ENCODE results near the gene CSGALNACT2. TPM values are rescaled to one million over a fixed set of nuclear protein-coding genes. Genes with fewer than 3 reads are reported as not detected.

CSGALNACT2 gene
- total and polyA plus RNA-seq, 8 donors = 2.3 to 8.6 (median 4.9) TPM

- FAIRE-seq (no peak), DNase-seq (no peak), ATAC-seq (no peak)
- Histone ChIP-seq H3K27ac (no peak overlapping the region), H3K4me1 (no peaks in the 10 kb centered on the region), H3K4me3 (no peak overlapping the region), H3K27me3 (no peaks in the 10 kb centered on the region), H3K9me3 (no peaks in the 10 kb centered on the region), H3K36me3 (no peaks in the 10 kb centered on the region)
- TF ChIP-seq CTCF (IDR thresholded peaks at IDR 0.05) = no peak
- intact Hi-C loops (cut with DNase I) = no loop called here
- WGBS, 2 donors = 73 to 83% methylated on average over 9 of the region's 9 CpGs
Observed at GRCh38 chr10:43192884-43193283, 54.6 kb downstream of the CSGALNACT2 start.

GRCh38 chr10:43193496-43194080 lies 55.3 kb downstream of the CSGALNACT2 start:
- Histone ChIP-seq H3K9me3 (no peaks in the 10 kb centered on the region), H3K27ac (no peak overlapping the region), H3K4me1 (no peaks in the 10 kb centered on the region), H3K27me3 (no peaks in the 10 kb centered on the region), H3K4me3 (no peak overlapping the region), H3K36me3 (no peaks in the 10 kb centered on the region)
- FAIRE-seq (no peak), DNase-seq (no peak), ATAC-seq (no peak)
- intact Hi-C loops (cut with DNase I) = no loop called here
- TF ChIP-seq CTCF (IDR thresholded peaks at IDR 0.05) = no peak
- WGBS, 2 donors = 71 to 76% methylated on average over 8 of the region's 8 CpGs

DNA sequence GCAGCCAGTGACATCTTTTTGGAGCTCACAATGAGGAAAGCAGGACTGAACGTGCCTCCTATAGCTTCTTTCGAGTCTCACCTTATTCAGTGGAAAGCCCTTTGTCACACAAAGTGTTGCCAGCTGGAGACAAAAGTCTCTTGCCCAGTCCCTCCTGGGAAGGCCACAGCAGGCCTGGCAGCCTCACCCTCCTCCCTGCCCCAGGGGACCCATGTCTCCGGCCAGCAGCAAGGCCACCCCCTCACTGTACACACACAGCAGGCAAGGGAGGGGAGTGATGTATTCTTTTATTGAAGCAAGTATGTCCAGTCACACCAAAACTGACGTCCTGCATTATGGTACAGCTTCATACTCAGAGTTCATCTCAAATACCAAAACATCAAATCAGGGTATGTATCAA lies 56.0 kb downstream of the CSGALNACT2 start:
- Histone ChIP-seq H3K4me3 (no peak overlapping the region), H3K27me3 (no peaks in the 10 kb centered on the region), H3K36me3 (peaks cover 0 to 4% (median 0%) of the 10 kb centered on the region in 3 donors), H3K9me3 (no peaks in the 10 kb centered on the region), H3K4me1 (no peaks in the 10 kb centered on the region), H3K27ac (no peak overlapping the region)
- FAIRE-seq (no peak), ATAC-seq (no peak), DNase-seq (no peak)
- TF ChIP-seq CTCF (IDR thresholded peaks at IDR 0.05) = no peak
- intact Hi-C loops (cut with DNase I) = no loop called here
- 58 to 62% methylated on average over 4 of the region's 4 CpGs for WGBS, 2 donors

- ATAC-seq (no peak), FAIRE-seq (no peak), DNase-seq (no peak)
- WGBS, 2 donors = 88 to 90% methylated on average over 9 of the region's 9 CpGs
- no peak for TF ChIP-seq CTCF (IDR thresholded peaks at IDR 0.05)
- no peak overlapping the region for H3K27ac ChIP-seq
- no peaks in the 10 kb centered on the region for H3K27me3 ChIP-seq
- intact Hi-C loops (cut with DNase I) = no loop called here
- H3K36me3 ChIP-seq = peaks cover 0 to 4% (median 0%) of the 10 kb centered on the region in 3 donors
- no peaks in the 10 kb centered on the region for H3K4me1 ChIP-seq
- H3K9me3 ChIP-seq = no peaks in the 10 kb centered on the region
- no peak overlapping the region for H3K4me3 ChIP-seq
Observed at GRCh38 chr10:43194859-43195258, 56.6 kb downstream of the CSGALNACT2 start.

GRCh38 chr10:43195557-43195956 lies 57.3 kb downstream of the CSGALNACT2 start:
- intact Hi-C loops (cut with DNase I) = no loop called here
- Histone ChIP-seq H3K9me3 (no peaks in the 10 kb centered on the region), H3K4me1 (no peaks in the 10 kb centered on the region), H3K36me3 (peaks cover 0 to 4% (median 0%) of the 10 kb centered on the region in 3 donors), H3K27ac (no peak overlapping the region), H3K4me3 (no peak overlapping the region), H3K27me3 (no peaks in the 10 kb centered on the region)
- DNase-seq (no peak), ATAC-seq (no peak), FAIRE-seq (no peak)
- TF ChIP-seq CTCF (IDR thresholded peaks at IDR 0.05) = no peak
- WGBS, 2 donors = 87 to 91% methylated on average over 12 of the region's 12 CpGs
